Sigmoid colon (tissue), 7 donors: ENCODE data around the gene USP2. TPM values are rescaled to one million over a fixed set of nuclear protein-coding genes. Genes with fewer than 3 reads are reported as not detected.

Experiments used
- DNase-seq: peaks from one replicate; pipeline ENCODE4 v3.0.0-alpha.2; 2019
- H3K27ac ChIP-seq, 4 donors: fragments of 200-600 bp; sonication (generic); one replicate each; pipeline ENCODE4 v1.5.1; 2016 to 2019; ENCODE audit warnings: mild to moderate bottlenecking in 1 of 4
- H3K27me3 ChIP-seq, 3 donors: fragments of 200-600 bp; sonication (generic); one replicate each; pipeline ENCODE4 v1.5.1; 2019; ENCODE audit warnings: mild to moderate bottlenecking in 1 of 3
- H3K36me3 ChIP-seq, 4 donors: fragments of 200-600 bp; sonication (generic); one replicate each; pipeline ENCODE4 v1.5.1; 2016 to 2019
- H3K4me1 ChIP-seq, 4 donors: fragments of 200-600 bp; sonication (generic); one replicate each; pipeline ENCODE4 v1.5.1; 2017 to 2019
- H3K4me3 ChIP-seq, 4 donors: fragments of 200-600 bp; sonication (generic); one replicate each; pipeline ENCODE4 v1.5.1; 2017 to 2019; ENCODE audit warnings: mild to moderate bottlenecking in 2 of 4, moderate library complexity in 1 of 4
- H3K9me3 ChIP-seq, 4 donors: fragments of 200-600 bp in 3 of 4; sonication (generic) in 3 of 4; one replicate each; pipeline versions ENCODE4 v1.5.1 to v1.6.1; 2013 to 2019
- EP300 ChIP-seq, 4 donors: sonication (generic); formaldehyde crosslinking; IDR thresholded peaks; one replicate each; pipeline ENCODE4 v1.6.1; 2017; ENCODE audit warnings: antibody characterized with exemption in 4 of 4
- POLR2A ChIP-seq, 2 donors: fragments of 450-650 bp; IDR thresholded peaks; one replicate each; pipeline ENCODE4 v1.6.1; 2016; ENCODE audit warnings: antibody characterized with exemption in 2 of 2, mild to moderate bottlenecking in 2 of 2, moderate library complexity in 2 of 2
- POLR2AphosphoS5 ChIP-seq, 4 donors: sonication (generic); formaldehyde crosslinking; IDR thresholded peaks; one replicate each; pipeline ENCODE4 v1.6.1; 2017; ENCODE audit warnings: antibody characterized with exemption in 4 of 4
- WGBS, 2 donors: extraction: QIAGEN DNeasy Blood & Tissue Kit; methylation state at CpG; one replicate each; pipeline ENCODE4 v1.1.7; 2013; 5-methylcytosine and 5-hydroxymethylcytosine counted together
- intact Hi-C: fragments of 100-400 bp; cut with DNase I; formaldehyde crosslinking; loops from one replicate; pipeline ENCODE4 v1.15.1; 2023
- polyA plus RNA-seq, 3 donors: library from polyadenylated mRNA; stranded (reverse); fragments of 200-250 nt; gene quantifications; one replicate each; pipeline ENCODE4 v1.2.3, GENCODE V29; 2013
- total RNA-seq, 4 donors: library from RNA; depleted of rRNA; stranded (reverse); fragments of >200 nt; gene quantifications; one replicate each; pipeline ENCODE4 v1.1.0, GENCODE V29; 2016
- TF ChIP-seq, protein P1 (sequence below), 4 experiments: fragments of 450-650 bp in 3 of 4; fragments of 200-600 bp in 1 of 4; IDR thresholded peaks; one replicate each; pipeline ENCODE4 v1.5.1; 2016 to 2019; ENCODE audit warnings: antibody characterized with exemption in 4 of 4, mild to moderate bottlenecking in 3 of 4, moderate library complexity in 2 of 4
- donor health status: healthy with polysubstance abuse.
- donor health status: Bipolar disorder and iron deficiency.
- donor health status: healthy.

Gene USP2
- total and polyA plus RNA-seq, 7 donors: 0.71 to 13.2 (median 1.9) TPM

DNA sequence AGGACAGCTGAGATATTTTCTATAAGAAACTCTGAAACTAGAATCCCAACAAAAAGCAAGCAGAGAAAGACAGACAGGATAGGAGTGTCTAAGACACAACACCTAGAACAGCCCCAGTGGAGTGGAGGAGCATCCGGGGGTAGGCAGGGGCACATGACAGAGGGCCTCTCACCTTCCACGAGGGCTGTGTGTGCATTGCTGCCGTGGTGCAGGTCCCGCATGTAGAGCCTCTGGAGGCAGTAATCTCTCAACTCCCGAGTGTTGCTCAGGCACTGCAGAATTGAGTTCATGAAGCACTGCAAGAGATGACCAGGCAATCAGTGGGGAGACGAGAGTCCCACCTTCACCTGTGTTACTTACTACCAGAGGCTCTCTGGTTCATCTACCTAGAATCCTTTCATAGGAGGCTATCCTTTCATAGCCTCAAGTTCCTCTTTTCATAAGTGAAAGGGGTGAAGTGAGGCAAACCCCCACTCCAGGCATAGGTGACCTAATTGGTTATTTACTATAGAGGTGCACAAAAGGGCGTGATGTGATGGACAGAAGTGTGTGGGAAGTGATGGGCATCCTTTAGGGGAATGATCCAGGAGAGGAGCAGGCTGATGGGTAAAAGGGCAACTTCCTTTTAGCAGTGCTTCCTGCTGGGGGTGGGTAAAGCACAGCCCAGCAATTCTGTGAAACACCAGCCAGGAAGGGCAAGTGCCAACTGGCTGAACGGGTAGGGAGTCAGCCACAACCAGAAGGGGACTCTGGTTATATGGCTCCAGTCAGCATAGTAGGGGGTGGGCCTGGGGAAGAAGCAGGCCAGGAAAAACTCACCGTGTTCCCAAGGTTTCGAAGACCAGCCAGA, 21.9 kb downstream of the USP2 start:
- 79 to 81% methylated on average over 10 of the region's 10 CpGs for WGBS, 2 donors
- no peak for DNase-seq
- no peaks in the 10 kb centered on the region for H3K36me3 ChIP-seq
- intact Hi-C loops: loop anchor here (10.0 kb wide), 1 partner anchor 365 kb away; the partner anchor contains the start of gene NECTIN1
- H3K9me3 ChIP-seq: no peaks in the 10 kb centered on the region
- no peak overlapping the region for H3K4me3 ChIP-seq
- H3K27me3 ChIP-seq: no peaks in the 10 kb centered on the region
- TF ChIP-seq EP300 (IDR thresholded peaks at IDR 0.05) (no peak), POLR2A (IDR thresholded peaks at IDR 0.05) (no peak)
- TF ChIP-seq, protein P1, sequence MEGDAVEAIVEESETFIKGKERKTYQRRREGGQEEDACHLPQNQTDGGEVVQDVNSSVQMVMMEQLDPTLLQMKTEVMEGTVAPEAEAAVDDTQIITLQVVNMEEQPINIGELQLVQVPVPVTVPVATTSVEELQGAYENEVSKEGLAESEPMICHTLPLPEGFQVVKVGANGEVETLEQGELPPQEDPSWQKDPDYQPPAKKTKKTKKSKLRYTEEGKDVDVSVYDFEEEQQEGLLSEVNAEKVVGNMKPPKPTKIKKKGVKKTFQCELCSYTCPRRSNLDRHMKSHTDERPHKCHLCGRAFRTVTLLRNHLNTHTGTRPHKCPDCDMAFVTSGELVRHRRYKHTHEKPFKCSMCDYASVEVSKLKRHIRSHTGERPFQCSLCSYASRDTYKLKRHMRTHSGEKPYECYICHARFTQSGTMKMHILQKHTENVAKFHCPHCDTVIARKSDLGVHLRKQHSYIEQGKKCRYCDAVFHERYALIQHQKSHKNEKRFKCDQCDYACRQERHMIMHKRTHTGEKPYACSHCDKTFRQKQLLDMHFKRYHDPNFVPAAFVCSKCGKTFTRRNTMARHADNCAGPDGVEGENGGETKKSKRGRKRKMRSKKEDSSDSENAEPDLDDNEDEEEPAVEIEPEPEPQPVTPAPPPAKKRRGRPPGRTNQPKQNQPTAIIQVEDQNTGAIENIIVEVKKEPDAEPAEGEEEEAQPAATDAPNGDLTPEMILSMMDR (IDR thresholded peaks at IDR 0.05): no peak
- peaks cover 0 to 50% (median 37%) of the 10 kb centered on the region in 4 donors for H3K4me1 ChIP-seq
- no peak overlapping the region for H3K27ac ChIP-seq

DNA sequence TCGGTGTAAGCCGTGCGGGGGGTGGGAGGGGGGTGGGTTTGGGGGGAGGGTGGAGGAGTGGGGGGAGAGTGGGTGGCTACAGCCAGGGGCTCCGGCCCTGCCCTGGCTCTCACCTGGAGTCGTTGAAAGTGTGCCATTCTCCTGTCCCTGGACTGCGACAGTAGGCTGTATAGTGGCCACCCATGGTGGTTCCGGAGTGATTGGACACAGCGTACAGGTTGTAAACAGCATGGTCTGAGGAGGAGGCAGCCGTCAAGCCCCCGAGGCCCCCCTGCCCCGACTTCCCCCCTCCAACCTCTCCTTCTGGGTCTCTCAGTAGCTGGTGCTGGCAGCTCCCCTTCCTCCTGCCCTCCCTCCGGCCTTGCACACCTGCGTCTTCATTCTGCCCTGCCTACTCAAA, 24.4 kb downstream of the USP2 start:
- no peak for DNase-seq
- Histone ChIP-seq H3K9me3 (no peaks in the 10 kb centered on the region), H3K4me3 (peak overlapping the region; percentile 26 to 59 (median 50)), H3K27ac (peak overlapping the region; percentile 61 to 78 (median 70)), H3K4me1 (peaks cover 0 to 30% (median 19%) of the 10 kb centered on the region in 4 donors), H3K36me3 (no peaks in the 10 kb centered on the region), H3K27me3 (no peaks in the 10 kb centered on the region)
- 41 to 42% methylated on average over 13 of the region's 13 CpGs for WGBS, 2 donors
- TF ChIP-seq POLR2A (IDR thresholded peaks at IDR 0.05) (no peak), POLR2AphosphoS5 (IDR thresholded peaks at IDR 0.05) (no peak), EP300 (IDR thresholded peaks at IDR 0.05) (no peak)
- TF ChIP-seq, protein P1 (IDR thresholded peaks at IDR 0.05): no peak
- intact Hi-C loops: loop anchor here (2.0 kb wide), 1 partner anchor 118 kb away; no protein-coding TSS in a partner anchor

DNA sequence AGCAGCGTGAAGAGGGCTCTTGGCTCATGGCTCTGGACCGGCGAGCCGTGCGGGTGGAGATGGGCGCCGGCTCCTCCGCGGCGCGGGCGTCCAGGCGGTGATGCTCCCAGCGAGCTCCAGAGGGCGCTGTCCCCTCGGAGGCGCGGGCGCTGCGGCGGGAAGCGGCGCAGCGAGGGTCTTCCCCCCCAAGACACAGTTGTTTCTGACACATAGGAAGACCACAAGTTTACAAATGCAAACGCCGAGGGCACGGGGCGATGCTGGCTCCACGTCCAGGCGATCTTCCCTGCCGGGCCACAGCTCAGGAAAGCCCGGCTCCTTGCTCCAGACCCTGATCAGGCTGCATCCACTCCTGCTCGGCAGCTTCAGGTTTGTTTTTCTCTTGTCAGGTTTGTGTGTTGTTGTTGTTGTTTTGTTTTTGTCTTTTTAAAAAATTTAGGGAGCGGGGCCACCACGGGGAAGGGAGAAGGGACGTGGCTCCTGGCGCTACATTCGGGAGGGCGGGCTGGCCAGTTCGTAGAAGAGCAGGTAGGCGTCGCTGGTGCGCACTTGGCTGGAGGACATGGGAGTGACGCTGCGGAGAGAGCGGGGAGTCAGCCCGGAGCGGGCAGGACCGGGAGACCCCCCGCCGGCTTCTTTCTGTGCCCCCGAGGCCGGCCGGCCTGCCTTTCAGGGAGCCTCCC, 25.0 kb downstream of the USP2 start:
- TF ChIP-seq, protein P1 (IDR thresholded peaks at IDR 0.05): peak; percentile 75 to 94 (median 90)
- no peak for TF ChIP-seq EP300 (IDR thresholded peaks at IDR 0.05)
- peak in 1 of 4 donors; percentile 55 for TF ChIP-seq POLR2AphosphoS5 (IDR thresholded peaks at IDR 0.05)
- no peak for TF ChIP-seq POLR2A (IDR thresholded peaks at IDR 0.05)
- DNase-seq: peak; percentile 93
- no peaks in the 10 kb centered on the region for H3K9me3 ChIP-seq
- 1% methylated on average over 54 of the region's 54 CpGs for WGBS, 2 donors
- peaks cover 0 to 24% (median 16%) of the 10 kb centered on the region in 4 donors for H3K4me1 ChIP-seq
- H3K4me3 ChIP-seq: peak overlapping the region; percentile 26 to 59 (median 50)
- H3K36me3 ChIP-seq: no peaks in the 10 kb centered on the region
- no peaks in the 10 kb centered on the region for H3K27me3 ChIP-seq
- peak overlapping the region; percentile 61 to 78 (median 70) for H3K27ac ChIP-seq
- intact Hi-C loops: loop anchor here (1.0 to 2.0 kb wide), 3 partner anchors 18 to 118 kb away; partner anchors contain the start of gene USP2

DNA sequence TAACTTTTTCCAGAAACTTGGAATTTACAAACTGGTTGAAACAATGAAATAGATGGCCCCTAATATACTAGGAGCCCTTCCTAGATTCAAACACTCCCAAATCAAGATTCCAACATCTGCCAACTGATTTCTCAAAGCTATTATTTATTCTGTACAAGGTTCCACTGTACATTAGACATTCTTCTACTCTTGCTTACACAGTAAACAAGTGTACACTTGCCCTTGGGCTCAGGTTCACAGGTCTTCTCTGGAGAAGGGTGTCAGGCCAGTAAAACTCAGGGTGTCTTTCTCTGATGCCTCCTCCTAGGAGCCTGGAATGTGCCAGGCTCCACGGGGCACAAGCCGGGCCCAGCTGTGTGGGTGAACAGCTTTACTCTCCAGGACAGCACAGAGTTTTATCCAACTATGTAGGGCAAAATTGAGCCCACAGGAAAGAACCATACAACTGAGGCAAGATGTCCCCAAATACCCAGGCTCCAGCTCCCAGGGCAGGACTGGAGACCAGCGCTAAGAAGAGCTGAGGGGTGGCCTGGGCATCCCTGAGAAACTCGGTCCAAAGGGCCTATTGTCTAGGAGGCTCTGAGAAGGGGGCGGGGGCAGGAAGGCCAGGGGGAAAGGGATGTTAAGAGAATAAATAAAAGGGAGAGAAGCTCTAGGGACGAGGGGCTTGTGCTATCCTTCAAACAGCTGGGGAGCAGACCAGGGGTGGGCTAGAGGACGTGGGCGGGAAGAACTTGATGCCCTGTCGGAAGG, 26.2 kb downstream of the USP2 start:
- no peak overlapping the region for H3K4me3 ChIP-seq
- H3K9me3 ChIP-seq: no peaks in the 10 kb centered on the region
- peaks cover 0 to 16% (median 13%) of the 10 kb centered on the region in 4 donors for H3K4me1 ChIP-seq
- TF ChIP-seq POLR2A (IDR thresholded peaks at IDR 0.05) (no peak), POLR2AphosphoS5 (IDR thresholded peaks at IDR 0.05) (no peak)
- no peak for DNase-seq
- intact Hi-C loops: no loop called here
- no peaks in the 10 kb centered on the region for H3K36me3 ChIP-seq
- peak overlapping the region in 1 of 4 donors; percentile 61 for H3K27ac ChIP-seq
- WGBS, 2 donors: 68 to 79% methylated on average over 9 of the region's 9 CpGs
- no peaks in the 10 kb centered on the region for H3K27me3 ChIP-seq
